ENCODE measurements around the gene ZNF865.

The ZNF865 gene

DNA sequence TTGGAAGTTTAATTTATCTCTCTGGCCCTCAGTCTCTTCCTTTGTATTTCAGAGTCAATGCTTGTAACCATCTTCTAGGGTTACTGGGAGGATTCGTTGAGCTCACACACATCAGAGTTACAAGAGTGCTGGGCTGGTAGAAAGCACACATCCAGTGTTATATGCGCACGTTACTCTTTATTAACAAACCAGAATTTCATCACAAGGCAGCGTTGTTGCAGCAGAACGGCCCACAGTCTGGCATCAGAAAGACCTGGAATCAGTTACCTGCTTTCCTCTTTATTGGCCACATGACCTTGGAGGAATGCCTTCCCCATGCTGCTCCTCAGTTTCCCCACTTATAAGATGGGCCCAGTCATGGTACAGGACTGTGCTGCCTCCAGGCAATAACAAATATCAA is 3.9 kb downstream of the ZNF865 start:
- no peak for DNase-seq

DNA sequence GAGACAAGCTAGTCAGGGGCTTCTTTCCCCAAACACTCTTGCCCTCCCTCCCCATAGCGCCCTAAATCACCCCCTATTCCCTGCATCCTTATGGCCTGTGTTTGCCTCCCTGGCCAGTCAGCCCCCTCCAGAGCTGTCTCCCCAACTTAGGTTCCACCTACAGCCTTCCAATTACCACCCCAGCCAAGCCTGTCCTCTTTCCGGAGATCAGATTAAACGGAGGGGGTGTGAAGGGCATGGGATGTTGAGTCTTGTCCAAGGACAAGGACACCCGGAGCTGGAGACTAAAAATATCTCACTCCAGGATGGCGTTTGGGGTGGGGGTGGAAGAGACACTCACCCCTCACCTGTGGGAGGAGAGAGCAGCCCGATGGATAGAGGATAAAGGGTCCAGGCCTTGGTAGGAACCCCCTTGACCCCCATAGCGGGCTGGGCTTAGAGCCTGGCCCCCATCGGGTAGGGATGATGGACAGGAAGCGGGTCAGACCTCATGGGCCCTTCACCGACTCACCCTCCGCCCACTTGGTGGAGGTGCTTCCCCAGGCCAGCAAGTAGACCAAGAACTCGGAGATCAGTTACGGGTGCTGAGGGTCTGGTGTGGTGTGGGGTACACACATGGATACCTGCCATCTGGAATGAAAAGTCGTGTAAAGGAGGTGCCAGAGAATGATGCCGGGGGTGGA is 6.0 kb downstream of the ZNF865 start:
- no peak for DNase-seq

DNA sequence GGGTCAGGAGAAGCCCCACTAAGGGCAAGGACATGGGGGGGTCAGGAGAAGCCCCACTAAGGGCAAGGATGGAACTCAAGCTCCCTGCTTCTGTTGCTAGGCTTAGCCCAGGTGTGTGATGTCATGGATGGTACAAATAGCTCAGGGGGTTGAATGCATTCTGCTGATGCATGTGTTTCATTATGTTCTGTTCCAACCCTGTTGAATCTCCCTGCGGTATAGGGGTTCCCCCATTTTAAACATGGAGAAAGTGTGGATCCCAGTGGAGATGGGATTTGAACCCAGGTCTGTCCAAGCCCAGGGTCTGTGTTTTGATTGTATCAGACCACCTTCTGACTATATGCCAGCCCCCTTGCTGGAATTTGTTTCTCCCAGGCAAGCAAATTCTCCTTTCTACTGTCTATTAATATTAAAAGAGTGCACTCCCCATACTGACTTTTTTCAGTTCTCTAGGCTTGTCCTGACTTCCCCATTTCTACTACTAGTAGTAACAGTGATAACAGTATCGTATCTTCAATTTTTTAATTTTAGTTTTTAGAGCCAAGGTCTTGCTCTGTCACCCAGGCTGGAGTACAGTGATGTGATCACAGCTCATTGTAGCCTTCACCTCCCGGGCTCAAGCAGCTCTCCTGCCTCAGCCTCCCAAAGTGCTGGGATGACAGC is 6.7 kb downstream of the ZNF865 start:
- DNase-seq = no peak

DNA sequence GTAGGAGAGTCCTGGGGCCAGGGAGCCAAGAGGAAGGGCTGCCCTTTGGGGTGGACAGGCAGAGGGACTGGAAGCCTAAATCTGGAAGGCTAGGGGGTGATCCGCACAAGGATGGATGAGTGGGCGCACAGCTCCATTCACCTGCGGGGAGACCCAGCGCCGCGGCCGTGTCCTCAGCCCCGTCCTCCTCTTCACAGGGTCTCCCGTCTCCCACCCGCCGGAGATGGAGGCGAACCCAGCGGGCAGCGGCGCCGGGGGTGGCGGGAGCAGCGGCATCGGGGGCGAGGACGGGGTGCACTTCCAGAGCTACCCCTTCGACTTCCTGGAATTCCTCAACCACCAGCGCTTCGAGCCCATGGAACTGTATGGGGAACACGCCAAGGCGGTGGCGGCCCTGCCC is 7.9 kb downstream of the ZNF865 start:
- DNase-seq = no peak

DNA sequence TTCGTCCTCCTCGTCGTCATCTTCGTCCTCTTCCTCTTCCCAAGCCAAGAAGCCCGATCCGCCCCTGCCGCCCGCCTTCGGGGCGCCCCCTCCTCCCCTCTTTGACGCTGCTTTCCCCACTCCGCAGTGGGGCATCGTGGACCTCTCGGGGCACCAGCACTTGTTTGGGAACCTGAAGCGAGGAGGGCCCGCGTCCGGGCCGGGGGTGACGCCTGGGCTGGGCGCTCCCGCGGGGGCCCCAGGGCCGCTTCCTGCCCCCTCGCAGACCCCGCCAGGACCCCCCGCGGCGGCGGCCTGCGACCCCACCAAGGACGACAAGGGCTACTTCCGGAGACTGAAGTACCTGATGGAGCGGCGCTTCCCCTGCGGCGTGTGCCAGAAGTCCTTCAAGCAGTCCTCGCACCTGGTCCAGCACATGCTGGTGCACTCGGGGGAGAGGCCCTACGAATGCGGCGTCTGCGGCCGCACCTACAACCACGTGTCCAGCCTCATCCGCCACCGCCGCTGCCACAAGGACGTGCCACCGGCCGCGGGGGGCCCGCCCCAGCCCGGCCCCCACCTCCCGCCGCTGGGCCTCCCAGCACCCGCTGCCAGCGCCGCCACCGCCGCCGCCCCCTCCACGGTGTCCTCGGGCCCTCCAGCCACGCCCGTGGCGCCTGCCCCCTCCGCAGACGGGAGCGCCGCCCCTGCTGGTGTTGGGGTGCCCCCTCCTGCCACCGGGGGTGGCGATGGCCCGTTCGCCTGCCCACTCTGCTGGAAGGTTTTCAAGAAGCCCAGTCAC is 8.7 kb downstream of the ZNF865 start:
- DNase-seq = no peak

DNA sequence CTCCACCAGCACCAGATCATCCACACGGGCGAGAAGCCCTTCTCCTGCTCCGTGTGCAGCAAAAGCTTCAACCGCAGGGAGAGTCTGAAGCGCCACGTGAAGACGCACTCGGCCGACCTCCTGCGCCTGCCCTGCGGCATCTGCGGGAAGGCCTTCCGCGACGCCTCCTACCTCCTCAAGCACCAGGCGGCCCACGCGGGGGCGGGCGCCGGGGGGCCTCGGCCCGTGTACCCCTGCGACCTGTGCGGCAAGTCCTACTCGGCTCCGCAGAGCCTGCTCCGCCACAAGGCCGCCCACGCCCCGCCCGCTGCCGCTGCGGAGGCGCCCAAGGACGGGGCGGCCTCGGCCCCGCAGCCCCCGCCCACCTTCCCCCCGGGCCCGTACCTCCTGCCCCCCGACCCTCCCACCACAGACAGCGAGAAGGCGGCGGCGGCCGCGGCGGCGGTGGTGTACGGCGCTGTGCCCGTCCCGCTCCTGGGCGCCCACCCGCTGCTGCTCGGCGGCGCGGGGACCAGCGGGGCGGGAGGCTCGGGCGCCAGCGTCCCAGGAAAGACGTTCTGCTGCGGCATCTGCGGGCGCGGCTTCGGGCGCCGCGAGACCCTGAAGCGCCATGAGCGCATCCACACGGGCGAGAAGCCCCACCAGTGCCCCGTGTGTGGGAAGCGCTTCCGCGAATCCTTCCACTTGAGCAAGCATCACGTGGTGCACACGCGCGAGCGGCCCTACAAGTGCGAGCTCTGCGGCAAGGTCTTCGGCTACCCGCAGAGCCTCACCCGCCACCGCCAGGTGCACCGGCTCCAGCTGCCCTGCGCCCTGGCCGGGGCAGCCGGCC is 9.5 kb downstream of the ZNF865 start:
- no peak for DNase-seq

DNA sequence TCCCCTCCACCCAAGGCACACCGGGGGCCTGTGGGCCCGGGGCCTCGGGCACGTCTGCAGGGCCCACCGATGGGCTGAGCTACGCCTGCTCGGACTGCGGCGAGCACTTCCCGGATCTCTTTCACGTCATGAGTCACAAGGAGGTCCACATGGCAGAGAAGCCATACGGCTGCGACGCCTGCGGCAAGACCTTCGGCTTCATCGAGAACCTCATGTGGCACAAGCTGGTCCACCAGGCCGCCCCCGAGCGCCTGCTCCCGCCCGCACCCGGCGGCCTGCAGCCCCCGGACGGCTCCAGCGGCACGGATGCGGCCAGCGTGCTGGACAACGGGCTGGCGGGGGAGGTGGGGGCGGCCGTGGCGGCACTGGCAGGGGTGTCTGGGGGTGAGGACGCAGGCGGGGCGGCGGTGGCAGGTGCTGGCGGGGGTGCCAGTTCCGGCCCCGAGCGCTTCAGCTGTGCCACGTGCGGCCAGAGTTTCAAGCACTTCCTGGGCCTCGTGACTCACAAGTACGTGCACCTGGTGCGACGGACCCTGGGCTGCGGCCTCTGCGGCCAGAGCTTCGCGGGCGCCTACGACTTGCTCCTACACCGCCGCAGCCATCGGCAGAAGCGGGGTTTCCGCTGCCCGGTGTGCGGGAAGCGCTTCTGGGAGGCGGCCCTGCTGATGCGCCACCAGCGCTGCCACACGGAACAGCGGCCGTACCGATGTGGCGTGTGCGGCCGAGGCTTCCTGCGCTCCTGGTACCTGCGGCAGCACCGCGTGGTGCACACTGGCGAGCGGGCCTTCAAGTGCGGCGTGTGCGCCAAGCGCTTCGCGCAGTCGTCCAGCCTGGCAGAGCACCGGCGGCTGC is 10.3 kb downstream of the ZNF865 start:
- DNase-seq = no peak

DNA sequence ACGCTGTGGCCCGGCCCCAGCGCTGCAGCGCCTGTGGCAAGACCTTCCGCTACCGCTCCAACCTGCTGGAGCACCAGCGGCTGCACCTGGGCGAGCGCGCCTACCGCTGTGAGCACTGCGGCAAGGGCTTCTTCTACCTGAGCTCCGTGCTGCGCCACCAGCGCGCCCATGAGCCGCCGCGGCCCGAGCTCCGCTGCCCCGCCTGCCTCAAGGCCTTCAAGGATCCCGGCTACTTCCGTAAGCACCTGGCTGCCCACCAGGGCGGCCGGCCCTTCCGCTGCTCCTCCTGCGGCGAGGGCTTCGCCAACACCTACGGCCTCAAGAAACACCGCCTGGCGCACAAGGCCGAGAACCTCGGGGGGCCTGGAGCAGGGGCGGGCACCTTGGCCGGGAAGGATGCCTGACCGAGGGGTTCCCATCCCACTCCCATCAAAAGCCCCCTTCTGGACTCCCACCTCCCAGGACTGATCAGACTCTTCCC is 11.0 kb downstream of the ZNF865 start:
- DNase-seq = no peak

DNA sequence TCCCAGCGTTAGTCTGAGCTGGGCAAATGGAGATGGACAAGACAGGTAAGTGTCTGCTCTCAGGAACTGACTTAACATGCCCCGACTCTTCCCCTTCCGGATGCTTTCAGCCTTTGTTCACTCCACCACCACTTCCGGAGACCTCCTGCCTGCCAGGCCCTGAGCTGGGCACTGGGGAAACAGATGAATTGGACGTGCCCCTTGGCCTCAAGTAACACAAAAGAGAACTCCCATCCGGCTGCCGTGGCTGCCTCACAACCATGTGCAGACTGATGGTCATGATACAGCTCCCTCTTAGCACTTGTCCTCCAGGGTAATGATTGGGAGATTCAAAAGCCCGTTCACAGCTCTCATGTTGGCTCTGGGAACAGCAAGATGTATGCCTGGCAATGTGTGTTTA is 12.0 kb downstream of the ZNF865 start:
- no peak for DNase-seq

DNA sequence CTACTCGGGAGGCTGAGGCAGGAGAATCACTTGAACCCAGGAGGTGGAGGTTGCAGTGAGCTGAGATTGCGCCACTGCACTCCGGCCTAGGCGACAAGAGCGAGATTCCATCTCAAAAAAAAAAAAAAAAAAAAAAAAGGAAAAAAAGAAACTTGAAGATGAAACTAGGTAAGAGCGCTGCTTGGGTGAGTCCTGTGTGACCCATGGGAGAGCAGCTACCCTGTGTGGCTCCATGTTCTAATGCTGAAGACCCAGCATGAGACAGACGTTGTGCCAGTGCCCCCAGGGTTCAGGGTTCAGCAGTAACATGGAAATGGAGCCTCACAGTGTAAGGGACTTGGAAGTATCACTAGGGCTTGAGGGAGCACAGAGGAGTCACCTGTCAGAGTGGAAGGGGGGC is 13.0 kb downstream of the ZNF865 start:
- DNase-seq = no peak

DNA sequence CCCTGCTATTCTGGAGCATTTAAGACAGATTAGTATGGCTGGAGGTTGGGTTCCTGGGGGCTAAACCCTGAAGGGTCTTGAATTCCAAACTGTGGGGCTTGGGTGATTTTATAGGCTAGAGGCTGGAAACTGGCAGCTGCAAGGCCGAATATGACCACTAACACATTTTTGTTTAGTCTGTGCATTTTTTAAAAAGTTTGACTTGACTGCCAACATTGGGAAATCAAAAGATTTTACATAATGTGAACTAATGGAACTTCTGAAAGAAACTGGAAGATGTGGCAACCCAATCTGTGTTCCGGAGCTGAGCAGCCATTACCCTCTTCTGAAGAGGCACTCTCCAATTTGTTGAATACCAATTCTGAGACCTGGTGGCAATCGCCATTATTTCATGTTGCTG is 13.8 kb downstream of the ZNF865 start:
- DNase-seq = no peak

DNA sequence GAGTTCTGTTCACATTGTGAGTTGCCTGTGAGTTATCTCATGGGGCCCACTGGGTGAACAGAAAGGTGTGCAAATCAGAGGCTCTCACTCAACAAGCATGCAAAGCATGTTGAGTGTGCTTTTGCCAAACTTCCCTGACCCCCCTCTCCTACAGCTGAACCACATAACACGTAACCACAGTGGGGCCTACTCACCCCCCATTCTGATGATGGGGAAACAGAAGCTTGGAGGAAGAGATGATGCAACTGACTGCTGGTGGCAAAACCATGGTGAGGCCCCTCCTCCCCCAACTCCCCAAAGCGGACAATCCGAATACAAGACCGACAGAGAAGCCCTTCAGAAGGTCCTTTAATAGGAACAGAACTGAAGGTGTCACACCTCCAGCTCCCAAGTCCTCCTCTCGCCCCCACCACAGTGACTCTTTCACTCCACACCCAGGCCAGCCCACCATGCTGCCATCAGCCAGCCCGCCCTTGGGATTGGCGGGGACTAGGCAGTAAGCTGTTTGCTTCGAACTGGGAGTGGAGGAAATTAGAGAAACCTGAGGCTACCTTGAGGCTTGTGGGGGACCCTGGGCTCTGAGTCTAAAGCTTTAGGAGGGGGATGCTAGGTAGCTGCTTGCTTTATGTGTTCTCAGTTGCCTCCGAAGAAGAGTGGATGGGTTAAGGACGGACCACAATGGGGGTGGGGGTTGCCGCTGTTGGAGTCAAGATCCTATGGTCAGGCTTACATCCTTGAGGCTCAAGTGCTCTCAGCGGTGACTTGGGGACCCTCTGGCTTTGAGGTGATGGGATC is 15.2 kb downstream of the ZNF865 start:
- DNase-seq = peak; percentile 64

DNA sequence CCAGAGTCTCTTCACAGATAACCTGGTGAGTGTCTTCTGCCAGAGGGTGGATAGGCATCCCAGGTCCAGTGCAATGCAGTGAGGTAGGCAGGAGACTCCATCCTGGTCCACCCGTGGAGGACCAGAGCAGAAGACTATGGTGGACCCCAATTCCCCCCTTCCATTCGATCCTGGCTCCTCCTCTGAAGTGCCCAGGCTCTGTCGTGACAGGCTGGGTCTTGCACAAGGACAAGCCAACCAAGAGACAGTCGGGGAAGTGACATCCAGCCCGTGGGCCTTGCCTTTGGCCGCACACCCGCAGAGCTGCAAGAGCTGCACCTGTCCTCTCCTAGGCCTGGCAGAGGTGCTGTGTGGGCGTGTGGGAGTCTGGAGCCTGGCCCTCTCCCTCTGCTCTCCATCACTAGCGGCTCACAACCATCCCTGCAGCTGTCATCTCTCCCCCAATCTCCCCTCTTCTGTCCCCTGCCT is 15.8 kb downstream of the ZNF865 start:
- no peak for DNase-seq

DNA sequence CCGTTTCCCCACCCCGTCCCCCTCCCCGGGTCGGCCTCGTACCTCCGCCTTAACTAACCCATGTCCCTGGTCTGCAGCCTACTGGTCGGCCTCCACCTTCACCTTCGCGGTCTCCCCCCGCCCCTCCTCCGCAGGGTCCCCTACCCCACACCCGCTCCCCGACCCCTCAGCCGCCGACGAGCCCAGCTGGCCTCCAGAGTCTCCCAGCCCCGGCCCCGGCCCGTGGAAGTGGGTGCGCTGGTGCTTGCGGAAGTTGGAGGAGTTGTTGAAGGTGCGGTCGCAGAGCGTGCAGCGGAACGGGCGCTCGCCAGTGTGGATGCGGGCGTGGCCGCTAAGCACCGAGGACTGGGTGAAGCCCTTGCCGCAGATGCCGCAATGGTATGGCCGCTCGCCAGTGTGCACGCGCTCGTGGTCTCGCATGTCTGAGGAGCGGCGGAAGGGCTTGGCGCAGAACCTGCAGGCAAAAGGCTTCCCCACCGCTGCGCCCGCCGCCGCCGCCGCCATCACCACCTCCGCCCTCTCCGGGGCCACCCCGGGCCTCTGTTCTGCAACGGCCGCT is 16.3 kb downstream of the ZNF865 start:
- DNase-seq = no peak

DNA sequence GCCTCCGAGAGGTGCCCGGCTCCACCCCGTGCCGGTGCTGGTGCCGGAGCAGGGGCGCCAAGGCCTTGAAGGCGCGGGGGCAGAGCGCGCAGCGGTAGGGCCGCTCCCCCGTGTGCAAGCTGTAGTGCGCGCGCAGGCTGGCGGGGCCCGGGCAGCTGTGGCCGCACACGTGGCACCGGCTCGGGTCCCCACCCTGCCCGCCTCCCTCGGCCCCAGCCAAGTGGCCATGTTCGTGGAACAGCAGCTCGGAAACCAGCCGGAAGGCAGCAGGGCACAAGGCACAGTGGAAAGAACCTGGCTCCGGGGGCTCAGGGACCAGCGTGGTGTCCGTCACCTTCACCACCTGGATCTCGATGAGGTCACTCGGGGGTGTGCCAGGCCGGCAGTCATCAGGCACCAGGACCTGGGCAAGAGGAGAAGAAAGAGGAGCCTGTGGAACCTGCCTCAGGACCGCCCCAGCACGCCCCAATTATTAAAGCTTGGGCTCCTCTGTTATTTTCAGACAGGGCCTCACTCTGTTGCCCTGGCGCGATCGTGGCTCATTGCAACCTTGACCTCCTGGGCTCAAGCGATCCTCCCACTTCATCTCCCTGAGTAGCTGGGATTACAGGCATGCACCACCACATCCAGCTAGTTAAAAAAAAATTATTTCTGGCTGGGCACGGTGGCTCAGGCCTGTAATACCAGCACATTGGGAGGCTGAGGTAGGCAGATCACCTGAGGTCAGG is 17.0 kb downstream of the ZNF865 start:
- no peak for DNase-seq

DNA sequence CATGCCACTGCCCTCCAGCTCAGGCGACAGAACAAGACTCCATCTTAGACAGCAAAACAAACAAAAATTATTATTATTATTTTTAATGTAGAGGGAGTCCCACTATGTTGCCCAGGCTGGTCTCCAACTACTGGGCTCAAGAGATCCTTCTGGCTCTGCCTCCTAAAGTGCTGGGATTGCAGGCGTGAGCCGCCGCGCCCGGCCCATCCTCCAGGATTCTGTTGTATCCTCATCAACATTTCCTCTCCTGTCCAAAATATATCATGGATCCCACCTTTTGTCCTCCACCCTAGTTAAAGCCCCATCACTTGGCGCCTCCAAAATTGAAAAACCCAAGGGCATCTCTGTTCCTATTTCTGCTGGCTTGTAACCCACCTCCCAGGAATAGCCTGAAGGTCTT is 17.7 kb downstream of the ZNF865 start:
- DNase-seq = no peak

DNA sequence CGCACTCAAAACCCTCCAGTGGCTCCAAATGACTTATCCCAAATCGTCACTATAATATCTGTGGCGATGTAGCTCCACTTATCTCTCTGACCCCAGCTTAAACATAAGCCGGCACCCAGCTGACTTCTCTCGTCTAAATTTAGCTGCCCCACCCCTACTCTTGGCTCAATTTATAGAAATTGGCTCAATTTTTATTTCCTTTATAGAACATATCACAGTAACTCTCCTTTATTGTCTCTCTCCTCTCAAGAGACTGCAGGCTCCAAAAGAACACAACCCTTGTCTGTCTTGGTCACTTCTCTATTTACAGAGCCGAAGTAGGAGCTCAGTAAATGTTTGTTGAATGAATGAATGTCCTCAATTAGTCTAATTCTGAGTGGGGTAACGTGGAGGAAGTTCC is 18.1 kb downstream of the ZNF865 start:
- DNase-seq = no peak

DNA sequence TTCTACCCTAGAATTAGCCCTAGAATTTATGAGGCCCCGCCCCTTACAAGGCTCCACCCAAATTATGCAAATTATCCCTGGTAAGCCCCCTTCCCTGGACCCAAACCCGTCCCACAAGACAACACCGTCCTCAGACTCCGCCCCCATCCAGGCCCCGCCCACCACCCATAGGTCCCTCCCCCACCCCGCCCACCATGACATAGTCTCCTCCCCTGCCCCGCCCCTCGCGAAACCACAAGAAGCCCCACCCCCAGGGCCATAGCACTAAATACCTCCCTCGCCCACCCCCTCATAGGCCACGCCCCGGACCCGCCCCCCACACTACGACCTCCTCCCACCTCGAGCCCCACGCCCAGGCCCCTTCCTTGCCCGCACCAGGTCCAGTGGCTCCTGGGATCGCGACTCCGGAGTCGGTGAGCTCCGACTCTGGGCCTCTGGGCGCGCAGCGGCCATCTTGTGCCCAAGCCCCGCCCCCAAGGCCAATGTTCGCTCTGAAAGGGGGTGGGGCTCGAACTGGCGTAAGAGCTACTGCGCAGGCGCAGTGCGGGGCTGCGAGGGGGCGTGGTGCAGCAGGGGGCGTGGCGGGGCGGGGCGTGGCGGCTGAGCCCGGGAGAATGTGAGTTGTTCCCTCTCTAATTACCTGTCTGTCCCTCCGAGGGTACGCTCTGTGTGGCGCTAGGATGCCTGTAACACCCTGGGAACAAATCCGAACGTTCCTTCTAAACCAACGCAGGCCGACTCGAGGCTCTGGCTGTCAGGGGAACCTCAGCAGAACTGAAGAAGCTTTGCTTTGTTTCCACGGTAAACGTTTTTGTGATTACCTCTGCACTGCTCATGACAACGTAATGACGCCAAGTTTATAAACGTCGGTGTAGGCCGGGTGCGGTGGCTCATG is 18.9 kb downstream of the ZNF865 start, which contains the start of gene ZNF784:
ZNF784 (minus strand) TSS at position 458 of the 895 bp plus-strand sequence; CDS start at position 453, 5 bp downstream.
- peak; percentile 92 for DNase-seq

DNA sequence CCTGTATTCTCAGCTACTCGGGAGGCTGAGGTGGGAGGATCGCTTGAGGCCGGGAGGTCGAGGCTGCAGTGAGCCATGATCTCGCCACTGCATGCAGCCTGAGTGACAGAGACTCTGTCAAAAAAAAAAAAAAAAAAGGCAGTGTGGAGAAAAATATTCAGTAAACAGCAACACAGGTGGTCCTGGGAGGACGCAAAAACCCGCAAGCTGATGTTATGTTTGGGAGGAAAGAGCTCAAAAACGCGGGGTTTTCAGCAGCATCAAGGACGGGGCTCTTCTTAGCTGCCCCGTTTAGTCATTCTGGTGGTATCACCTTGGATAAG is 19.5 kb downstream of the ZNF865 start:
- DNase-seq = no peak

All from CD4-positive, alpha-beta T cell treated with Interleukin-15 for 1 hour (primary cell).